Glutamatergic neuron (in vitro differentiated cells): ENCODE data around the gene UBE2J2. TPM values are rescaled to one million over a fixed set of nuclear protein-coding genes. Genes with fewer than 3 reads are reported as not detected.
"Not testable (repeated sequence)": the region's sequence is repeated elsewhere in the genome, so short reads cannot be mapped to it uniquely, and the experiment has no call there.

Source experiments
- DNase-seq: peaks from one replicate; pipeline ENCODE4 v3.0.0; 2022
- H3K27ac Mint-ChIP-seq: one replicate; pipeline ENCODE4 v1.8.0; 2020; ENCODE audit warnings: mild to moderate bottlenecking, mixed read lengths, inconsistent platforms; ENCODE audit not compliant: unreplicated experiment
- H3K27me3 Mint-ChIP-seq: one replicate; pipeline ENCODE4 v1.8.0; 2020; ENCODE audit warnings: mild to moderate bottlenecking, moderate library complexity, mixed read lengths, inconsistent platforms; ENCODE audit not compliant: unreplicated experiment
- H3K36me3 Mint-ChIP-seq: one replicate; pipeline ENCODE4 v1.8.0; 2020; ENCODE audit warnings: mild to moderate bottlenecking, mixed read lengths, inconsistent platforms; ENCODE audit not compliant: unreplicated experiment
- H3K4me1 Mint-ChIP-seq: one replicate; pipeline ENCODE4 v1.8.0; 2020; ENCODE audit warnings: mild to moderate bottlenecking, low read depth, mixed read lengths, inconsistent platforms; ENCODE audit not compliant: unreplicated experiment
- H3K4me3 Mint-ChIP-seq: one replicate; pipeline ENCODE4 v1.8.0; 2020; ENCODE audit warnings: mild to moderate bottlenecking, mixed read lengths, inconsistent platforms; ENCODE audit not compliant: unreplicated experiment
- H3K9me3 Mint-ChIP-seq: one replicate; pipeline ENCODE4 v1.8.0; 2020; ENCODE audit warnings: mild to moderate bottlenecking, moderate library complexity, mixed read lengths, inconsistent platforms; ENCODE audit not compliant: unreplicated experiment
- CTCF ChIP-seq: fragments of 200-600 bp; sonication (generic); IDR thresholded peaks from one replicate; pipeline ENCODE4 v1.5.0; 2021; ENCODE audit not compliant: partially characterized antibody, unreplicated experiment
- total RNA-seq: library from RNA; stranded (reverse); fragmentation: NEBNext Ultra II Directional; extraction: Animal tissue kit (Norgen Biotek cat#: 25700); gene quantifications from one replicate; pipeline ENCODE4 v1.2.1, GENCODE V29; 2021; ENCODE audit not compliant: unreplicated experiment

Gene UBE2J2
- total RNA-seq, 1 donor from 2014 or later, result 88.1 TPM

GRCh38 chr1:1320666-1321448 lies 47.2 kb upstream of the UBE2J2 start:
- Mint-ChIP-seq H3K4me1 (peaks cover 13% of the 10 kb centered on the region), H3K36me3 (no peaks in the 10 kb centered on the region), H3K4me3 (no peak overlapping the region), H3K9me3 (peaks cover 12% of the 10 kb centered on the region), H3K27ac (no peak overlapping the region), H3K27me3 (peaks cover 6% of the 10 kb centered on the region)
- DNase-seq, result no peak
- TF ChIP-seq CTCF, result no peak

- H3K27ac Mint-ChIP-seq, result peak overlapping the region; percentile 31
- H3K9me3 Mint-ChIP-seq, result peaks cover 12% of the 10 kb centered on the region
- H3K36me3 Mint-ChIP-seq, result no peaks in the 10 kb centered on the region
Measured at GRCh38 chr1:1319646-1319941, 45.9 kb upstream of the UBE2J2 start.

GRCh38 chr1:1318777-1319645 lies 45.4 kb upstream of the UBE2J2 start:
- no peak for DNase-seq
- H3K36me3 Mint-ChIP-seq, result no peaks in the 10 kb centered on the region
- H3K9me3 Mint-ChIP-seq, result peaks cover 12% of the 10 kb centered on the region
- peak overlapping the region; percentile 23 for H3K4me3 Mint-ChIP-seq
- peaks cover 16% of the 10 kb centered on the region for H3K4me1 Mint-ChIP-seq
- H3K27ac Mint-ChIP-seq, result peak overlapping the region; percentile 31
- no peak for TF ChIP-seq CTCF
- peaks cover 8% of the 10 kb centered on the region for H3K27me3 Mint-ChIP-seq

More at GRCh38 chr1:1319646-1319941, 45.9 kb upstream of the UBE2J2 start:
- no peak for TF ChIP-seq CTCF
- H3K4me3 Mint-ChIP-seq, result no peak overlapping the region
- H3K4me1 Mint-ChIP-seq, result peaks cover 16% of the 10 kb centered on the region
- DNase-seq, result no peak
- H3K27me3 Mint-ChIP-seq, result peaks cover 8% of the 10 kb centered on the region

- Mint-ChIP-seq H3K36me3 (no peaks in the 10 kb centered on the region), H3K27ac (peak overlapping the region; percentile 62), H3K4me1 (peaks cover 12% of the 10 kb centered on the region), H3K4me3 (no peak overlapping the region), H3K27me3 (peaks cover 10% of the 10 kb centered on the region), H3K9me3 (peaks cover 13% of the 10 kb centered on the region)
- no peak for DNase-seq
- TF ChIP-seq CTCF, result no peak
Measured at GRCh38 chr1:1318131-1318652, 44.5 kb upstream of the UBE2J2 start.

GRCh38 chr1:1317420-1317819 lies 43.8 kb upstream of the UBE2J2 start:
- no peak for DNase-seq
- H3K36me3 Mint-ChIP-seq, result no peaks in the 10 kb centered on the region
- peaks cover 10% of the 10 kb centered on the region for H3K27me3 Mint-ChIP-seq
- H3K4me3 Mint-ChIP-seq, result peak overlapping the region; percentile 30
- peaks cover 13% of the 10 kb centered on the region for H3K9me3 Mint-ChIP-seq
- TF ChIP-seq CTCF, result no peak
- peaks cover 10% of the 10 kb centered on the region for H3K4me1 Mint-ChIP-seq
- H3K27ac Mint-ChIP-seq, result peak overlapping the region; percentile 59

GRCh38 chr1:1316199-1316598 lies 42.5 kb upstream of the UBE2J2 start:
- H3K4me3 Mint-ChIP-seq, DNase-seq, H3K36me3 Mint-ChIP-seq, H3K27me3 Mint-ChIP-seq: not testable (repeated sequence)
- peaks cover 13% of the 10 kb centered on the region for H3K9me3 Mint-ChIP-seq
- H3K4me1 Mint-ChIP-seq, result peaks cover 10% of the 10 kb centered on the region
- H3K27ac Mint-ChIP-seq, result peak overlapping the region; percentile 62
